Stomach (tissue), 9 donors: ENCODE measurements around the gene GALNT17. TPM values are rescaled to one million over a fixed set of nuclear protein-coding genes. Genes with fewer than 3 reads are reported as not detected.

ENCODE experiments used
- DNase-seq, 2 donors: peaks; one replicate each; pipeline versions ENCODE4 v3.0.0 to v3.0.0-alpha.2; 2013 to 2019
- H3K27ac ChIP-seq, 5 donors: fragments of 200-600 bp in 4 of 5; sonication (generic) in 4 of 5; one replicate each; pipeline ENCODE4 v1.5.1; 2013 to 2019; ENCODE audit warnings: mild to moderate bottlenecking in 1 of 5, moderate library complexity in 1 of 5
- H3K27me3 ChIP-seq, 3 donors: fragments of 200-600 bp; sonication (generic); one replicate each; pipeline ENCODE4 v1.5.1; 2017 to 2019; ENCODE audit warnings: mixed run types in 1 of 3
- H3K36me3 ChIP-seq, 4 donors: fragments of 200-600 bp; sonication (generic); 1 replicate in 3 of 4; 2 replicates in 1 of 4; pipeline ENCODE4 v1.5.1; 2016 to 2019
- H3K4me1 ChIP-seq, 4 donors: fragments of 200-600 bp; sonication (generic); one replicate each; pipeline ENCODE4 v1.5.1; 2016 to 2019
- H3K4me3 ChIP-seq, 4 donors: fragments of 200-600 bp; sonication (generic) in 3 of 4; one replicate each; pipeline ENCODE4 v1.5.1; 2016 to 2019; ENCODE audit warnings: mild to moderate bottlenecking in 1 of 4
- H3K9me3 ChIP-seq, 4 donors: fragments of 200-600 bp; sonication (generic); one replicate each; pipeline ENCODE4 v1.5.1; 2016 to 2019
- EP300 ChIP-seq: sonication (generic); formaldehyde crosslinking; IDR thresholded peaks from one replicate; pipeline ENCODE4 v1.6.1; 2017; ENCODE audit warnings: antibody characterized with exemption
- POLR2A ChIP-seq, 4 donors: fragments of 450-650 bp; IDR thresholded peaks; one replicate each; pipeline ENCODE4 v1.6.1; 2016; ENCODE audit warnings: antibody characterized with exemption in 4 of 4, control low read depth in 2 of 4, mild to moderate bottlenecking in 1 of 4, moderate library complexity in 1 of 4
- POLR2AphosphoS5 ChIP-seq, 3 donors: sonication (generic); formaldehyde crosslinking; IDR thresholded peaks; one replicate each; pipeline ENCODE4 v1.6.1; 2016; ENCODE audit warnings: antibody characterized with exemption in 3 of 3
- WGBS, 5 donors: extraction: QIAGEN DNeasy Blood & Tissue Kit in 3 of 5; methylation state at CpG; one replicate each; pipeline versions ENCODE4 v1.1.5 to v1.1.7; 2013 to 2018; 5-methylcytosine and 5-hydroxymethylcytosine counted together
- intact Hi-C: fragments of 100-400 bp; cut with DNase I; formaldehyde crosslinking; loops from one replicate; pipeline ENCODE4 v1.15.1; 2023; ENCODE audit warnings: low total_unique reads
- polyA plus RNA-seq, 3 donors: library from polyadenylated mRNA; stranded (reverse); fragments of 200-250 nt; gene quantifications; one replicate each; pipeline ENCODE4 v1.2.3, GENCODE V29; 2013
- total RNA-seq, 5 donors: library from RNA; depleted of rRNA; stranded (reverse); fragments of >200 nt; gene quantifications; one replicate each; pipeline versions ENCODE4 v1.1.0 to v1.2.3, GENCODE V29; 2014 to 2016
- TF ChIP-seq, protein P1 (sequence below), 7 experiments: fragments of 450-650 bp in 4 of 7; fragments of 200-600 bp in 3 of 7; sonication (generic) in 3 of 7; IDR thresholded peaks; one replicate each; pipeline ENCODE4 v1.5.1; 2016 to 2019; ENCODE audit warnings: antibody characterized with exemption in 7 of 7, control low read depth in 2 of 7, mild to moderate bottlenecking in 1 of 7
- donor health status: healthy with polysubstance abuse.
- donor health status: Bipolar disorder and iron deficiency.
- donor health status: healthy.

GALNT17 gene
- total and polyA plus RNA-seq, 8 donors: 0.76 to 12.5 (median 1.6) TPM; not detected in 1

DNA sequence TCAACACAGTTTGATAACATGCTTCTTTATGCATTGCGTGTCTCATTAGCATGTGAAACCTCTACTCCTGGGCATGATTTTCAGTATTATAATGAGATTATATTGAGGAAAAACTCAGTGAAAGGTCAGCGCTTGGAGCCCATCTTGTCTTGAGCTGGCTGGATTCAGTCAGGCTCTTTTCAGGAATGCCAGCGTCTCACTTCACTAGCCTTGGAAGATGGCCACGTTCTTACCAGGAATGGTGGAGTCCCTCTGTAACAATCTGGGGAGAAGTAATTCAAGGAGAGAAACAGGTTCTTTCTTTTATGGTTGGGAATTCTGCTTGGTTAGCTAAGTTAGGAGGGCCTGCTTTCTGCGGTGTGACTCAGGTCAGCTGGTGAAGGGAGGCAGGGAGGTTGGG lies 241.0 kb downstream of the GALNT17 start:
- no peak for DNase-seq
- intact Hi-C loops: no loop called here
- Histone ChIP-seq H3K4me3 (no peak overlapping the region), H3K9me3 (peaks cover 0 to 52% (median 27%) of the 10 kb centered on the region in 4 donors), H3K27ac (no peak overlapping the region), H3K36me3 (no peaks in the 10 kb centered on the region), H3K27me3 (no peaks in the 10 kb centered on the region), H3K4me1 (no peaks in the 10 kb centered on the region)
- 88 to 94% (median 91%) methylated on average over 5 of the region's 5 CpGs for WGBS, 5 donors
- TF ChIP-seq POLR2AphosphoS5 (IDR thresholded peaks at IDR 0.05) (no peak), EP300 (no peak), POLR2A (IDR thresholded peaks at IDR 0.05) (no peak)
- TF ChIP-seq, protein P1, sequence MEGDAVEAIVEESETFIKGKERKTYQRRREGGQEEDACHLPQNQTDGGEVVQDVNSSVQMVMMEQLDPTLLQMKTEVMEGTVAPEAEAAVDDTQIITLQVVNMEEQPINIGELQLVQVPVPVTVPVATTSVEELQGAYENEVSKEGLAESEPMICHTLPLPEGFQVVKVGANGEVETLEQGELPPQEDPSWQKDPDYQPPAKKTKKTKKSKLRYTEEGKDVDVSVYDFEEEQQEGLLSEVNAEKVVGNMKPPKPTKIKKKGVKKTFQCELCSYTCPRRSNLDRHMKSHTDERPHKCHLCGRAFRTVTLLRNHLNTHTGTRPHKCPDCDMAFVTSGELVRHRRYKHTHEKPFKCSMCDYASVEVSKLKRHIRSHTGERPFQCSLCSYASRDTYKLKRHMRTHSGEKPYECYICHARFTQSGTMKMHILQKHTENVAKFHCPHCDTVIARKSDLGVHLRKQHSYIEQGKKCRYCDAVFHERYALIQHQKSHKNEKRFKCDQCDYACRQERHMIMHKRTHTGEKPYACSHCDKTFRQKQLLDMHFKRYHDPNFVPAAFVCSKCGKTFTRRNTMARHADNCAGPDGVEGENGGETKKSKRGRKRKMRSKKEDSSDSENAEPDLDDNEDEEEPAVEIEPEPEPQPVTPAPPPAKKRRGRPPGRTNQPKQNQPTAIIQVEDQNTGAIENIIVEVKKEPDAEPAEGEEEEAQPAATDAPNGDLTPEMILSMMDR (IDR thresholded peaks at IDR 0.05): no peak

- Histone ChIP-seq H3K36me3 (no peaks in the 10 kb centered on the region), H3K9me3 (peaks cover 0 to 81% (median 43%) of the 10 kb centered on the region in 4 donors), H3K4me3 (no peak overlapping the region), H3K4me1 (no peaks in the 10 kb centered on the region), H3K27ac (no peak overlapping the region), H3K27me3 (no peaks in the 10 kb centered on the region)
- no peak for DNase-seq
- intact Hi-C loops: no loop called here
- no peak for TF ChIP-seq POLR2A (IDR thresholded peaks at IDR 0.05)
- no peak for TF ChIP-seq POLR2AphosphoS5 (IDR thresholded peaks at IDR 0.05)
- TF ChIP-seq EP300: no peak
- TF ChIP-seq, protein P1 (IDR thresholded peaks at IDR 0.05): no peak
- 71 to 93% (median 79%) methylated on average over 3 of the region's 3 CpGs for WGBS, 5 donors
These were observed 245.1 kb downstream of the GALNT17 start for GRCh38 chr7:71377062-71377461.

DNA sequence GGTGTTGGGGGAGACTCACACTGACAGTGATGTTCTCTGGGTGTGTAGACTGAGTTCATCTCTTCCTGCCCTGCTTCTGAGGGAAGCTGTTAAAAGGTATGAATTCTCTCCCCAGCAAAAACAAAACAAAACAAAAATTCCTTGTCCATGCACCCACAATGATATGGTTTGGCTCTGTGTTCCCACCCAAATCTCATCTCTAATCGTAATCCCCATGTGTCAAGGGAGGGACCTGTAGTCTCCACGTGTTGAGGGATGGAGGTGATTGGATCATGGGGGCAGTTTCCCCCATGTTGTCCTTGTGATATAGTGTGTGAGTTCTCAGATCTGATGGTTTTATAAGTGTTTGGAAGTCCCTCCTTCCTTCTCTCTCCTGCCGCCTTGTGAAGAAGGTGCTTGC lies 245.5 kb downstream of the GALNT17 start:
- 60 to 87% (median 83%) methylated on average over 2 to 3 of the region's 3 CpGs for WGBS, 5 donors
- TF ChIP-seq, protein P1 (IDR thresholded peaks at IDR 0.05): no peak
- no peak for TF ChIP-seq POLR2AphosphoS5 (IDR thresholded peaks at IDR 0.05)
- TF ChIP-seq POLR2A (IDR thresholded peaks at IDR 0.05): no peak
- TF ChIP-seq EP300: no peak
- no peaks in the 10 kb centered on the region for H3K4me1 ChIP-seq
- H3K27me3 ChIP-seq: no peaks in the 10 kb centered on the region
- H3K9me3 ChIP-seq: peaks cover 0 to 81% (median 42%) of the 10 kb centered on the region in 4 donors
- no peak overlapping the region for H3K27ac ChIP-seq
- DNase-seq: no peak
- no peaks in the 10 kb centered on the region for H3K36me3 ChIP-seq
- intact Hi-C loops: no loop called here
- H3K4me3 ChIP-seq: no peak overlapping the region

GRCh38 chr7:71384094-71384493 lies 252.2 kb downstream of the GALNT17 start:
- Histone ChIP-seq H3K4me3 (no peak overlapping the region), H3K4me1 (no peaks in the 10 kb centered on the region), H3K9me3 (peaks cover 0 to 34% (median 14%) of the 10 kb centered on the region in 4 donors), H3K36me3 (no peaks in the 10 kb centered on the region), H3K27me3 (no peaks in the 10 kb centered on the region), H3K27ac (no peak overlapping the region)
- DNase-seq: no peak
- intact Hi-C loops: no loop called here
- TF ChIP-seq, protein P1 (IDR thresholded peaks at IDR 0.05): no peak
- no peak for TF ChIP-seq POLR2AphosphoS5 (IDR thresholded peaks at IDR 0.05)
- no peak for TF ChIP-seq POLR2A (IDR thresholded peaks at IDR 0.05)
- no peak for TF ChIP-seq EP300
- 83 to 94% (median 88%) methylated on average over 5 of the region's 5 CpGs for WGBS, 5 donors
